COLO829 (cell line): Measurements from ENCODE around the gene MRPS16.

ENCODE experiments used
- DNase-seq: peaks from one replicate; pipeline ENCODE4 v3.0.0; 2012; ENCODE audit warnings: low spot score

MRPS16 gene

DNA sequence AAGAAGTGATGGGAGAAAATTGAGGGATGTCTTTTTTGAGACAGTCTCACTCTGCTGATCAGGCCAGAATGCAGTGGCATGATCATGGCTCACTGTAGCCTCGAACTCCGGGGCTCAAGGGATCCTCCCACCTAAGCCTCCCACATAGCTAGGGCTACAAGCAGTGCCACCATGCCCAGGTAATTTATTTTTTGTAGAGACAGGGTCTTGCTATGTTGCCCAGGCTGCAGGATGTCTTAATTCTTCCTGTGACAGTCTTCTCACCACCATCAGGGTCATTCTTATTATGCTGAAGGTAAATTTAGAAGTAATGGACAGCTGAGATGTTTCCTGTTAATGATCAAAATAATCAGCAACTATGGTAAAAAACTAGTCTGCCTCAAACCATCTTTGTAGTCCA lies 12.5 kb downstream of the MRPS16 start:
- no peak for DNase-seq

DNA sequence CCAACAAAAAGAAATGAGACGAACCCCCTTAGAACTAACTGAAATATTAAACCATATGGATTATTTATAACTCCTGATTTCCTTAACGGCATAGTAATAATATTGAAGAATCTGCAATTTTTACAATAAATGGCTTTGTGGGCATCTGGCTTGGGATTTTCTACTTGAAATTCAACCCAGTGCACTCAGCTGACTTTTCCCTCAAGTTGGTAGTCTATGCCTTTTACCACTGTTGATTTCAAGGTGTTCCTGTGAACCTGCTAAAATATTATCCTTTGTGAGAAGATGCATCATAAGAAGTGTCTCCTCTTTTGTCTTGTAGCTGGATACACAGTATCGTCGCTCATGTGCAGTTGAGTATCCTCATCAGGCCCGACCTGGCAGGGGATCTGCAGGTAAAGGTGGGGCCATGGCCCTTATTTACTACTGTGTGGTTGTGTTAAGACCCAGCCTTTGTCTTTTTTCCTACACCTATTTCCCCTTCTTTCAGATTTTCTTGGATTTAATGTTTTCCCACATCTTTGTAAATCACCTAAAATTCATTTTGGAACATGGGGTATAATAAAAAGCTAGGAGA lies 13.4 kb downstream of the MRPS16 start:
- DNase-seq: no peak

DNA sequence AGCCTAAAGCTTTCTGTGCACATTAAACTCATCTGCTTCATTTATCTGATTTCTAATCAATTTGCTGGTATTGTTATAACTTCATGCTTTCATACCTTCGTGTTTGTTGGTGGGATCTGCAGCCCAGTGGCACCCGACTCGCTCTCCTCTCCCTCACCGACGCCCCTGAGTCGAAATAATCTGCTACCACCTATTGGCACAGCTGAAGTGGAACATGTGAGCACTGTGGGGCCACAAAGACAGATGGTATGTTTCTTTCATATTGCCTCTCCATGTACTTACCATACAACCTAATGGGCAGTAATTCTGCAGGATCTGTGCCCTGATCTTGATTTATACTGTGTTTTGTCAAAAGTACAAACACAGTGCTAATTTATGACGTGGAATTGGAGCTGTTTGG lies 17.7 kb downstream of the MRPS16 start:
- no peak for DNase-seq

DNA sequence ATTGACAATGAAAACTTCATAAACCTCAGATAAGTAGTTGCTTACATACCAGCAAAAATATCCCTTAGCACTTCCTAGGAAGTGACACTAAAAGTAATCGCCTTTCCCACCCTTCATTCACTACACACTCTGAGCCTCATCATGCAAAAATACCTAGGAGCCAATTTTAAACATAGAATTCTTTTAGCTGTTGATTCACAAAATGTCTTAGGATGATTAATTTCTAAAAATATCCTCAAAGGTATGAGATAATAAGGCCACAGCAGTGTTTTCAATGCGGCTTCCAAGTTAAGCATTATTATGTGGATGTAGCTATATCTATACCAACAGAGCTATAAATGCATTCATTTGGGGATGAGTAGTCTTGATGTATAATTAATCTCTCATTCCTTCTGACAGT lies 18.6 kb downstream of the MRPS16 start:
- DNase-seq: no peak

DNA sequence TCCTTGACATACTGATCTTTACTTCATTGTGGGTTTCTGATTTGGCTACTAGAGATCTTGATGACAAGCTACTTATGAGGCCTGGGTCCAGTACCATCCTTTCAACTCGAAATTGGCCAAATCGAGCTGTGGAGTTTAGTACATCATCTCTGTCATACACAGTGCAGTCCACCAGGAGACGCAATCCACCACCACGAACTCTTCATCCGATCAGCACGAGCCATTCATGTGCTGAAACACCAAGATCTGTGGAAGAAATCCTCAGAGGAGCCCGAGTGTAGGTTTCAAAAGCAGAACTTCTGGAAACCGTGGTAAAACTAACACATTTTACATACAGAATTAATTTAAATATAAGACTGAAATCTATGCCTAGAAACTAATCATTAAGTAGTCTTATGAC lies 19.6 kb downstream of the MRPS16 start:
- no peak for DNase-seq

DNA sequence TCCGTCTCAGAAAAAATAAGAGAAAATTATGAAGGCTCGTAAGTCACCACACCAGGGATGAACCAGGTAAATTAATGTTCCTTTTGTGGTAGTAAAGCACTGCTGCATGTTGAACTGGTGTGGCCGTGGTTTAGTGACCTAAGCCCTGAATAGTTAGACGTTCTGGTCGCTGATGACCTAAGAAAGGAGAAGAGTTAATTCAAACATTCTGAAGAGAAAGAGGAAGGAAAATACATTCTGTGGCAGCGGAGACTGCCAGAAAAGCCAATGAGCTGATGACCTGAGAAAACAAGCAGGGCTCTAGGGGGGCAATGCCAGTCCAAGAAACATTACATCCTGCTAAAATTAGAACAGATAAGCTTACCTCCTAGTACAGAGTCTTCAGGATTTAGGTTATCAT lies 22.9 kb downstream of the MRPS16 start:
- no peak for DNase-seq

DNA sequence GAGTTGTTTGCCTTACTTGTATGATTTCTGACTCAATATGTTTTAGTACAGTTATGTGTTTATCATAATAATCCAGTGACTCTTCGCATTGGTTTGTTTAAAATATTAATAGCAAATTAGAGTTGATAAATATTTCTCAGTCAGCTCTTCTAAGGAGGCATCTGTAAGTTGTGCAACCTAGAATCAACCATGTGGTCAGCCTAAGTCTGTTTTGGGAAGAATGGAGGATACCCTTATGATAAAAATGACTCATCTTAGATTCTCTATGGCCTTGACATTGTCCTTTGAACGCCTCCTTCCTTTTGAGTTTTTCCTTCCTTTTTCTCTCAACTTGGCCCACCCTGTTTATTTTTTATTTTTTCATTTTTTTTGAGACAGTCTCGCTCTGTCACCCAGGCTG lies 24.2 kb downstream of the MRPS16 start:
- no peak for DNase-seq

DNA sequence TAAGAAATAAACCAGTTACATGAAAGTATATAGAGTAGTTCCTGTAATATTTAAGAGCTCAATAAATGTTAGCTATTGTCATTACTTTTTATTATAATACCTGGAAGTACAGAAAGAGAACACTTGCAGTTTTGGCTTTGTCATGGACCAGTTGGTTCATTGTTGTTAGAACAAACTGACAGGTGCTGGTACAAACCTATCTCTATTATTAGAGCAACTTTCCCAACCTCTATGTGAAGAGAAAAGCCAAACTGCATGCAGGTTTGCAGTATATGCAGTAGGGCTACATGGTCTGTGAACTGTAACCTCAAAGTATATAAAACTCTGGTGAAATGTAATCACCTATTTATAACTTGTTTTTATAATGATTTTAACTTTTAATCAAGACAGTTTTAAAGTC lies 25.8 kb downstream of the MRPS16 start:
- no peak for DNase-seq

DNA sequence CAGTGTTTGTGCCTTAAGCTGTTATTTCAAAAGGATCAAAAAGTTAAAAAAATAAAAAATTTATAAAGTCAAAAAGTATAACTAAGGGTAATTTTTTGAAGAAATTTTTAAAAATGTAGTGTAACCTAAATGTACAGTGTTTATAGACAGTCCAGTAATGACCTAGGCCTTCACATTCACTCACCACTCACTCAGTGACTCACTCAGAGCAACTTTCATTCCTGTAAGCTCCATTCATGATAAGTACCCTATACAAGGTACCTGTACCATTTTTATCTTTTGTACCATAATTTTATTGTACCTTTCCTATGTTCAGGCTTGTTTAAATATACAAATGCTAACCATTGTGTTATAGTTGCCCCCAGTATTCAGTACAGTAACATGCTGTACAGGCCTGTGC lies 26.9 kb downstream of the MRPS16 start:
- DNase-seq: no peak

DNA sequence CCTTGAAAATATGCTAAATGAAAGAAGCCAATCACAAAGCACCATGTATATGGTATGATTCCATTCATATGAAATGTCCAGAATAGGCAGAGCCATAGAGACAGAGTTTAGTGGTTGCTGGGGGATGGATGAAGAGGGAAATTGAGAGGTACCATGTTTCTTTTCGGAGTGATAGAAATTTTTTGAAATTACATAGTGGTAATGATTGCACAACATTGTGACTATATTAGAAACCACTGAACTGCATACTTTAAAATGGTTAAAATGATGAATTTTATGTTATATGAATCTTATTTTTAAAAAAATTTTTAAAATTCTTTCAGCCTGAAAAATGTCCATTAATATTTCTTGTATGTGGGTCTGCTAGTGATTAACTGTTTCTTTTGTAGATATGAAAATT lies 31.5 kb downstream of the MRPS16 start:
- DNase-seq: no peak

DNA sequence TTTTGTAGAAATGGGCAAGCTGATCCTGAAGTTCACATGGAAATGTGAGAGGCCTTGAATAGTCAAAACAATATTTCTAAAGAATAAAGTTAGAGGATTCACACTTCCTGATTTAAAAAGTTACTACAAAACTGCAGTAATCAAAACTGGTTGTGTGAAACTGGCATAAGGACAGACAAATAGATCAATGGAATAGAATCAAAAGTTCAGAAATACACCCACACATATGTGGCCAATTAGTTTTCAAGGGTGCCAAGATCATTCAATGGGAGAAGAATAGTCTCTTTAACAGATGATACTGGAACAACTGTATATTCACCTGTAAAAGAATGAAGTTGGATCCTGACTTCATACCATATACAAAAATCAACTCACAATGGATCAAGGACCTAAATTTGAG lies 33.1 kb downstream of the MRPS16 start:
- no peak for DNase-seq

DNA sequence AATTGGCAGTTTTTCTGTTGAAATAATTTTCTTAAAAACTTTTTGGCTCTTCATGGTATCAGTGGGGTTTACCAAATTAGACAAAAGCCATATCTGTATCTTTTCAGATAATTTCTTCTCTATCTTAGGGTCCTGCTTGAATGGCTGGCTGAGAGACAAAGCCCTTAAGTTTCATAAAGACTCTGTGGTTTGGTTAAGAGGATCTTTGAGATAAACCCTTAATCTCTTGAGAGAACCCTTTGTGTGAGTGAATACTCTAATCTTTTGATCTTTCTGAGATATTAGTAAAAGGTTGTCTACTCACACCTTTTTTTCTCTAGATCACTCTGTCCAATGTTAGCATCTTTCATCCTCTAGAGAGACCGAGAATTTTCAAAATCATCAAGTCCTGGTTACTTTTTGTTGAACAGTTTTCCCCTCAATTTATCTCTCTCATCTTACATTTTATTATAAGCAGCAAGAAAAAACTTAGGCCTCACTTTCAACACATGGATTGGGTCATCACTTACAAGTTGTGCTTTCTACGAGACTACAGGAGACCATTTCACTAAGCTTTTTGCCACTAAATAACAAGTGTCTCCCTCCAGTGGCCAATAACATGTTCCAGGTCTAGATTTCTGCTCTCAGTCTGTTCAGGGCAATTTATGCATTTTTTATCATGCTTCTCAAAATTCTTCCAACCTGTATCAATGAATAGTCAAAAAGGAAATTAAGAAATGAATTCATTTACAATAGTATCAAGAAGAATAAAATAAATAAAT lies 33.8 kb downstream of the MRPS16 start:
- peak; percentile 13 for DNase-seq

DNA sequence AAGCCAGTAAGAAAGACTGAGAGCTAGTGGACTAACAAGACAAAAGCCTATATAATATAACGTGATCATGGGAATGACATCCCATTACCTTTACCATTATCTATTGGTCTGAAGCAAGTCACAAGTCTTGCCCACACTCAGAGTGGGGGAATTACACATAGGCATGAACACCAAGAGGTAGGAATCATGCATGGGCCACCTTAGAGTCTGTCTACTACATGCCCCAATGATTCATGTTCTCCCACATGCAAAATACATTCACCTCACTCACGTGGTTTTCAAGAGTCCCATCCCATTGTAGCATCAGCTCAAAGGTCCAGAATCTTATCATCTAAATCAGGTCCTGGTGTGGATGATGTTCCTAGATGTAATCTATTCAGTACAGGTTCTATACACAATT lies 34.8 kb downstream of the MRPS16 start:
- no peak for DNase-seq

DNA sequence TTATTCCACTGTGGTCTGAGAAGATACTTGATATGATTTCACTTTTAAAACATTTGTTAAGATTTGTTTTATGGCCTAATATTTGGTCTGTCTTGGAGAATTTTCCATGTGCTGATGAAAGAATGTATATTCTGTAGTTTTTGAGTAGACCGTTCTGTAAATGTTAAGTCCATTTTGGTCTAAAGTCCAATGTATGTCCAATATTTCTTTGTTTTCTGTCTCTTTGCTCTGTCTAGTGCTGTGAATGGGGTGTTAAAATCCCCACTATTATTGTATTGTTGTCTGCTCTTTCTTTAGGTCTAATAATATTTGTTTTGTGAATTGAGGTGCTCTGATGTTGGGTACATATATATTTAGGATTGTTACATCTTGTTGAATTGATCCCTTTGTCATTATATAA lies 36.7 kb downstream of the MRPS16 start:
- no peak for DNase-seq

DNA sequence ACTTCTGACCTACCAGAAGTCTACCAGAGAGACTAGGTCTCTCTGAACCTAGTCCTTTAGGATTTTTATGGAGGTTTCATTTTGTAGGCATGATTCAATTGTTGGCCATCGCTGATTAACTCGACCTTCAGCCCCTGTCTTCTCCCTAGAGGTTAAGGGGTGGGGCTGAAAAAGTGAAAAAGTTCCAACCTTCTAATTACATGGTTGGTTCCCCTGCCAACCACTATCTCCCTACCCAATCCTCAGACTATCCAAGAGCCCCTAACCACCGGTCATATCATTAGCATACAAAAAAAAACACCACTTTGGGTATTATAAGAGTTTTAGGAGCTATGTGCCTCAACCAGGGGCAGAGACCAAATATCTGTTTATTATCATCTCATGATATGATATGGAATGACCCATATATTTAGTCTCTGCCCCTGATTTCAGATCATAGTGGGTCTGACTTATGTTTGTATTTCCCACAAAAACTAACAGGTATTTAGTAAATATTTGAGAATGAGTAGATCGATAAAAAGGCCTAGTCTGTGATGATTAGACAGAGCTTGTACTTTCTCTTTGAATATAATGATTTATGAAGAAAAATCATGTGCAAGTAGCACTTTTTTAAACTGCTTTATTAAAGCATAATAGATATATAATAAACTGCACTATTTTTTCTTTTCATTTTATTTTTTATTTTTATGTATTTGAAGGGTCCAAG lies 41.2 kb downstream of the MRPS16 start:
- no peak for DNase-seq

DNA sequence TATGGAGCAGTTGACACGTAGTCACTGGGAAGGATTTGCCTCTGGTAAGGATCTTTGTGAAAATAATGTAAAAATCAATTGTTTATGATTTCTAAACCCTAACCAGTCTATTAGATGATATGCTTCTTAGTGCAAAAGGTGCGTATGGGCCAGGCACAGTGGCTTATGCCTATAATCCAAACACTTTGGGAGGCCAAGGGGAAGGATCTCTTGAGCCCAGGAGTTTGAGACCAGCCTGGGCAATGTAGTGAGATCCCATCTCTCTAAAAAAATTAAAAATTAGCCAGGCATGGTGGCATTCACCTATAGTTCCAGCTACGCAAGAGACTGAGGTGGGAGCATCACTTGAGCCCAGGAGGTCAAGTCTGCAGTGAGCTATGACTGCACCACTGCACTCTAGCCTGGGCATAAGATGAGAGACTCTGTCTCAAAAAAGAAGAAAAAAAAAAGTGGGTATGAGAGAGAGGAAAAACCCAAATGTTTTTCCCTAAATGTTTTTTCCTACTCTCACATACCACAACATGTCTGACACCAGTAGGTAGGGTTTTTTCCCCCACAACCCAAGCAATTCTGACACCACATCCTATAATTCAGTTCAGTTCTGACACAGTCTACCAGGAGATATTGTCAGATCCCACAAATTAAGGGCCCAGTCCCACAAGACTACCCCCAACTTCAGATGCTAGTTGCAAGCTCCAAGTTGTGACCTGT lies 41.9 kb downstream of the MRPS16 start:
- no peak for DNase-seq

DNA sequence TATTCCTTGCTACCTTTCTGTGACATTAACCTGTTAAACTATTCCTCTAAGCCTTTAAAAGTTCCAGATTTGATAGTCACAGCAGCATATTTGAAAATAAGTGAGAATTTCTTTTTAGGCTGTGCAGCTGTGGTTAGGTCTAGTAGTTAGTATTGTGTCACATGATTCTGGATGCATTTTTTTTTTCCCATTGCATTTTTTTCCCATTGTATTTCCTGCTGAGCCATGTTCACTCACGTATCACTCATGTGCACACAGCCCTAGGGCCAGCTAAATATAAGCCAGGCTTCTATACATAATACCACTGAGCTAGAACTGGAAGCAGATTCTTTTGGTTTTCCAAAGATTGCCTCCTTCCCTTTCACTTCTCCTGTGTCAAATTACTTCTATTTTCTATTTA lies 42.7 kb downstream of the MRPS16 start:
- DNase-seq: peak; percentile 27

DNA sequence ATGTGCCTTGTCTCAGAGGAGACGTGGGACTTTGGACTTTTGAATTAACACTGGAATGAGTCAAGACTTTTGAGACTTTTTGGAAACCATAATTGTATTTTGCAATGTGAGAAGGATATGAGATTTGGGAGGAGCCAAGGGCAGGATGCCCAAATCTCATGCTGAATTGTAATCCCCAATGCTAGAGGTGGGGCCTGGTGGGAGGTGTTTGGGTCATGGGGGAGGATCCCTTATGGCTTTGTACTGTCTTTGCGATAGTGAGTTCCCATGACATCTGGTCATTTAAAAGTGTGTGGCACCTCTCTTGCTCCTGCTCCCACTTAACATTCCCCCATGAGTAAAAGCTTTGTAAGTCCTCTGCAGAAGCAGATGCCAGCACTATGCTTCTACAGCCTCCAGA lies 44.6 kb downstream of the MRPS16 start:
- DNase-seq: no peak

DNA sequence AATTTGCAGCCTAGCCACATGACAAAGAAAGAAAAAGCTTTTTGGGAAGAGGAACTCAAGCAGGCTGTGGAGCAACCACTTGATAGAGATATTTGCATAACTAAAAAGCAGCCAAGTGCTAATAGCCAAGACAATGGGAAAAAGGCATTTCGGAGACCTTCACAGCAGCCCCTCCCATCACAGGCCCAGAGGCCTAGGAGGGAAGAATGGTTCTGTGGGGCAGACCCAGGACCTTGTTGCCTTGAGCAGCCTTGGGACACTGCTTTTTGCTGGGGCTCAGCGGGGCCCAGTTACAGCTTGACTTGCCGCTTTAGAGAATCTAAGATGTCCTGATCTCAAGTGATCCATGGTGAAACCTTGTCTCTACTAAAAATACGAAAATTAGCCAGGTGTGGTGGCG lies 46.1 kb downstream of the MRPS16 start:
- no peak for DNase-seq

DNA sequence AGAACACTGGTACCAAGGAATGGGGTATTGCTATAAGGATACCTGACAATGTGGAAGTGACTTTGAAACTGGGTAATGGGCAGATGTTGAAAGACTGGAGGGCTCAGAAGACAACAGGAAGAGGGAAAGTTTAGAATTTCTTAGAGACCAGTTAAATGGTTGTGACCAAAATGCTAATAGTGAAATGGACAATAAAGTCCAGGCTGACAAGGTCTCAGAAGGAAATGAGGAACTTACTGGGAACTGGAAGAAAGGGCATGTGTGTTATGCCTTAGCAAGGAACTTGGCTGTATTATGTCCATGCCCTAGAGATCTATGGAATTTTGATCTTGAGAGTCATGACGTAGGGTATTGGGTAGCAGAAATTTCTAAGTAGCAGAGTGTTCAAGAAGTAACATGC lies 46.6 kb downstream of the MRPS16 start:
- no peak for DNase-seq

DNA sequence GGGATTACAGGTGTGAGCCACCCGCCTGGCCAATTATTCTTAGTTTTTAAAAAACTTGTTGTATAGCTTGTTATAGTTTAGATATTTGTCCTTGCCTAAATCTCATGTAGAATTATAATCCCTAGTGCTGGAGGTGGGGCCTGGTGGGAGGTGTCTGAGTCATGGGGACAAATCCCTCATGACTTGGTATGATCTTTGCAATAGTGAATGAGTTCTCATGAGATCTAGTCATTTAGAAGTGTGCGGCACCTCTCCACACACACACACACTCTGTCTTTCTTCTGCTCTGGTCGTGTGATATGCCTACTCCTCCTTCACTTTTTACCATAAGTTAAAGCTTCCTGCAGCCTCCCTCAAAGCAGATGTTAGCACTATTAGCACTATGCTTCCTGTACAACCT lies 47.4 kb downstream of the MRPS16 start:
- no peak for DNase-seq
